Hepatocyte (in vitro differentiated cells): ENCODE data around the gene CRK. TPM values are rescaled to one million over a fixed set of nuclear protein-coding genes. Genes with fewer than 3 reads are reported as not detected.

ENCODE experiments used
- DNase-seq: peaks from one replicate; pipeline ENCODE4 v3.0.0-alpha.2; 2016; ENCODE audit warnings: low spot score
- H2AFZ ChIP-seq: fragments of 200-600 bp; sonication (generic); 2 replicates; pipeline ENCODE4 v1.6.0; 2016; ENCODE audit warnings: antibody characterized with exemption, mild to moderate bottlenecking
- H3K27ac ChIP-seq: fragments of 200-600 bp; sonication (generic); 2 replicates; pipeline ENCODE4 v1.5.1; 2016; ENCODE audit warnings: mild to moderate bottlenecking
- H3K27me3 ChIP-seq: fragments of 200-600 bp; sonication (generic); 2 replicates; pipeline ENCODE4 v1.6.1; 2016
- H3K36me3 ChIP-seq: fragments of 200-600 bp; sonication (generic); replicated peaks from 2 replicates; pipeline ENCODE4 v1.5.1; 2016; ENCODE audit warnings: low read depth; ENCODE audit not compliant: insufficient read depth
- H3K4me1 ChIP-seq: fragments of 200-600 bp; sonication (generic); 2 replicates; pipeline ENCODE4 v1.5.1; 2016; ENCODE audit warnings: mild to moderate bottlenecking, moderate library complexity; ENCODE audit not compliant: insufficient read depth
- H3K4me2 ChIP-seq: fragments of 200-600 bp; sonication (generic); 2 replicates; pipeline ENCODE4 v1.6.0; 2016
- H3K4me3 ChIP-seq: fragments of 200-600 bp; sonication (generic); 2 replicates; pipeline ENCODE4 v1.5.1; 2016; ENCODE audit warnings: mild to moderate bottlenecking
- H3K79me2 ChIP-seq: fragments of 200-600 bp; sonication (generic); 2 replicates; pipeline ENCODE4 v1.6.0; 2017; ENCODE audit warnings: mild to moderate bottlenecking
- H3K9me2 ChIP-seq: fragments of 200-600 bp; sonication (generic); replicated peaks from 2 replicates; pipeline ENCODE4 v1.6.0; 2017; ENCODE audit warnings: mild to moderate bottlenecking; ENCODE audit not compliant: insufficient read depth
- H3K9me3 ChIP-seq: fragments of 200-600 bp; sonication (generic); 2 replicates; pipeline ENCODE4 v1.5.1; 2016; ENCODE audit warnings: low read depth, mild to moderate bottlenecking
- H4K20me1 ChIP-seq: fragments of 200-600 bp; sonication (generic); 2 replicates; pipeline ENCODE4 v1.6.0; 2016; ENCODE audit warnings: mild to moderate bottlenecking; ENCODE audit not compliant: insufficient read depth, poor library complexity, severe bottlenecking
- EZH2 ChIP-seq: fragments of 200-600 bp; sonication (generic); IDR thresholded peaks from 2 replicates; pipeline ENCODE4 v1.6.1; 2016; ENCODE audit warnings: antibody characterized with exemption, mild to moderate bottlenecking, borderline replicate concordance
- EZH2phosphoT487 ChIP-seq: fragments of 200-600 bp; sonication (generic); IDR thresholded peaks from one replicate; pipeline ENCODE4 v1.6.1; 2018; ENCODE audit warnings: antibody characterized with exemption, mild to moderate bottlenecking, low read depth, moderate library complexity; ENCODE audit not compliant: unreplicated experiment, severe bottlenecking
- WGBS: methylation state at CpG from one replicate; pipeline ENCODE4 v1.1.6; 2016; ENCODE audit warnings: low lambda C conversion rate; ENCODE audit errors: missing lambda C conversion rate; 5-methylcytosine and 5-hydroxymethylcytosine counted together
- polyA plus RNA-seq: library from polyadenylated mRNA; unstranded; fragments of >200 nt; fragmentation: Nextera tagmentation; extraction: Ambion mirVana; gene quantifications from 2 replicates; pipeline ENCODE4 v1.2.1, GENCODE V29; 2016
- total RNA-seq: library from RNA; depleted of rRNA; stranded (reverse); fragments of >200 nt; gene quantifications from 2 replicates; pipeline ENCODE4 v1.2.3, GENCODE V29; 2014
- TF ChIP-seq, protein P1 (sequence below): fragments of 200-600 bp; sonication (generic); IDR thresholded peaks from 2 replicates; pipeline ENCODE4 v1.5.1; 2016; ENCODE audit warnings: antibody characterized with exemption, mild to moderate bottlenecking; ENCODE audit not compliant: poor library complexity

The CRK gene
- total and polyA plus RNA-seq, 2 experiments from 2014 or later = 66.5 to 72.1 TPM

DNA sequence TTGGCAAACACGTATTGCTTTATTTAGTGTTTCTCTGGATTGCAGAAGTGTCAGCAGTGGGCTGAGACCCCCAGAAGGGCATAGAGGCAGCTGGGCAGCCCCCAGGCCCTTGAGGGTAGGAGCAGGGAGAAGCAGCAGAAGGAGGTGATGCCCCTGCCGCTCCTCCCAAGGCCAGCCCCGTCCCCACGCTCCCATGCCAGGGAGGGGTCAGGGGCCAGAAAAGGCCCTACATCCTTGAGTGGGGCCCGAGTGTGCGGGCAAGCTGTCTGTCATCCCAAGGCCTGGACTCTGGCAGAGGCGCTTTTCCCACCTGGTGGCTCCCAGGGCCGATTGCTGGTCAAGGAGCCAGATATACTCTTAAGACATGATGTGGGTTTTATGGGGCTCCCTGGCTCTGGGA is 8.2 kb upstream of the CRK start:
- Histone ChIP-seq H3K9me3 (no peaks in the 10 kb centered on the region), H3K79me2 (no peaks in the 10 kb centered on the region)

DNA sequence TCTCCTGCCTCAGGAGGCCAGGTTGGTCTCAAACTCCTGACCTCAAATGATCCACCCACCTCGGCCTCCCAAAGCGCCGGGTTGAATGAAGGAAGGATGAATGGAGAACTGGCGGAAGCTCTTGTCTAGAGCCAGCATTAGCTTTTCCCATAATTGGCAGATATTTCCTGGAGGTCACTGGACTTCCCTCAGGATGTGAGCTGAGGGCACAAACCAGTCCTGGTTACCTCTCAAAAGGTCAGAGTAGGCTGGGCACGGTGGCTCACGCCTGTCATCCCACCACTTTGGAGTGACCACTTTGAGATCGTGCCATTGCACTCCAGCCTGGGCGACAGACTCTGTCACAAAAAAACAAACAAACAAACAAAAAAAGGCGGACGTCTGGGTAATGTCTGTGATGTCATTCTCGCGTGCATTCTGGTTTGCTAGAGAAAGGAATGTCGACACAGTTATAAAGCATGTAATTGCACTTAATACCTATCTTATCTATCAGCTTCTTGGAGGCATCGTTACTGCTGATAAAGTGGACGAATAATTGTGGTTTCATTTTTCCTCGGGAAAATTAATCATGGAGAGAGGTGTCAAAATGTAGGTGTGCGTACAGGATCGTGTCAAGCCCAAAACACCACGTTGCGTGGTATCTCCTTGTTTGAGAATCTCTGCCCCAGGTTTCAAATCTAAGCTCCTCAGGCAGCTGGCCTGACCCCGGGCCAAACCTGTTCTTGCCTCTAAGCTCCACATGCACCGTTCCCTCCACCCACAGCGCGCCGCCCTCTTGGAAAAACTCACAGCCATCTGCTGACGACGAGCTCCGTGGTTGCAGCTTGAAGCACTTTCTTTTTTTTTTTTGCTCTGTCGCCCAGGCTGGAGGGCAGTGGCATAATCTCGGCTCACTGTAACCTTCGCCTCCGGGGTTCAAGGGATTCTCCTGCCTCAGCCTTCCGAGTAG is 6.4 kb upstream of the CRK start:
- Histone ChIP-seq H3K4me1 (no peaks in the 10 kb centered on the region), H3K27ac (no peak overlapping the region), H3K4me3 (no peak overlapping the region), H3K27me3 (no peaks in the 10 kb centered on the region), H4K20me1 (no peaks in the 10 kb centered on the region), H3K79me2 (no peaks in the 10 kb centered on the region), H2AFZ (no peak overlapping the region), H3K9me3 (no peaks in the 10 kb centered on the region), H3K9me2 (no peaks in the 10 kb centered on the region), H3K4me2 (no peak overlapping the region), H3K36me3 (no peaks in the 10 kb centered on the region)
- no peak for TF ChIP-seq EZH2
- WGBS = 85% methylated on average over 33 of the region's 33 CpGs
- DNase-seq = no peak

More for the DNA sequence above, 8.2 kb upstream of the CRK start:
- Histone ChIP-seq H2AFZ (no peak overlapping the region), H4K20me1 (no peaks in the 10 kb centered on the region), H3K27me3 (no peaks in the 10 kb centered on the region), H3K4me1 (no peaks in the 10 kb centered on the region), H3K9me2 (no peaks in the 10 kb centered on the region), H3K27ac (no peak overlapping the region), H3K4me3 (no peak overlapping the region), H3K4me2 (no peak overlapping the region), H3K36me3 (no peaks in the 10 kb centered on the region)
- DNase-seq = no peak
- WGBS = 99% methylated on average over 8 of the region's 8 CpGs
- TF ChIP-seq, protein P1, sequence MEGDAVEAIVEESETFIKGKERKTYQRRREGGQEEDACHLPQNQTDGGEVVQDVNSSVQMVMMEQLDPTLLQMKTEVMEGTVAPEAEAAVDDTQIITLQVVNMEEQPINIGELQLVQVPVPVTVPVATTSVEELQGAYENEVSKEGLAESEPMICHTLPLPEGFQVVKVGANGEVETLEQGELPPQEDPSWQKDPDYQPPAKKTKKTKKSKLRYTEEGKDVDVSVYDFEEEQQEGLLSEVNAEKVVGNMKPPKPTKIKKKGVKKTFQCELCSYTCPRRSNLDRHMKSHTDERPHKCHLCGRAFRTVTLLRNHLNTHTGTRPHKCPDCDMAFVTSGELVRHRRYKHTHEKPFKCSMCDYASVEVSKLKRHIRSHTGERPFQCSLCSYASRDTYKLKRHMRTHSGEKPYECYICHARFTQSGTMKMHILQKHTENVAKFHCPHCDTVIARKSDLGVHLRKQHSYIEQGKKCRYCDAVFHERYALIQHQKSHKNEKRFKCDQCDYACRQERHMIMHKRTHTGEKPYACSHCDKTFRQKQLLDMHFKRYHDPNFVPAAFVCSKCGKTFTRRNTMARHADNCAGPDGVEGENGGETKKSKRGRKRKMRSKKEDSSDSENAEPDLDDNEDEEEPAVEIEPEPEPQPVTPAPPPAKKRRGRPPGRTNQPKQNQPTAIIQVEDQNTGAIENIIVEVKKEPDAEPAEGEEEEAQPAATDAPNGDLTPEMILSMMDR = no peak
- TF ChIP-seq EZH2 (no peak), EZH2phosphoT487 (no peak)

DNA sequence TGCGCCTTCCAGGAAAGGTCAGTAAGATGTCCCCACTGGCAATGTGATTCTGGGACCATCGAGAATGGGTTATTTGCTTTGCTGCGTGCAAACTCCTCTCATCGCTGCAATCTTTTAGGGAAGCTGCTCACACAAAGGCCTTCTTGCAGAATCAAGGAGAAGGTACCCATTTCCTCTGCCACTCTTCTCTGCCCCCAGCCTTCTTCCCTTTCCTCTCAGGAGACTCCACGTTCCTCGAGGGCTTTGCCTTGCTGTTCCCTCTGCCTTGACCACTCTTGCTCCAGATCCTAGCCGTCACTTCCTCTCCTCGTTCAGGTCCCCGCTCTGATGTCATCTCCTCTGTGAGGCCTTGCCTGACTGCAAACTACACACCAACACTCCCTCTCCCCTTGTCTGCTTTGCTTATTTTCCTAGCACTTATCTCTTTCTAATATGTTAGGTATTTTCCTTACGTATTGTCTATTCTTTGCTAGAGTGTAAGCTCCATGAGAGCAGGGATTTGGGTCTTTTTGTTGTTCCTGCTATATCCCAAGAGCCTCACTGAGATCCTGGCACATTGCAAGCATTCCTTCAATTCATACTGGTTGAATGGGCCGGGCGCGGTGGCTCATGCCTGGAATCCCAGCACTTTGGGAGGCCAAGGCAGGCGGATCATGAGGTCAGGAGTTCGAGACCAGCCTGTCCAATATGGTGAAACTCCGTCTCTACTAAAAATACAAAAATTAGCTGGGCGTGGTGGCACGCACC is 5.3 kb upstream of the CRK start:
- TF ChIP-seq, protein P1 = no peak
- TF ChIP-seq EZH2phosphoT487 = no peak
- TF ChIP-seq EZH2 = no peak

DNA sequence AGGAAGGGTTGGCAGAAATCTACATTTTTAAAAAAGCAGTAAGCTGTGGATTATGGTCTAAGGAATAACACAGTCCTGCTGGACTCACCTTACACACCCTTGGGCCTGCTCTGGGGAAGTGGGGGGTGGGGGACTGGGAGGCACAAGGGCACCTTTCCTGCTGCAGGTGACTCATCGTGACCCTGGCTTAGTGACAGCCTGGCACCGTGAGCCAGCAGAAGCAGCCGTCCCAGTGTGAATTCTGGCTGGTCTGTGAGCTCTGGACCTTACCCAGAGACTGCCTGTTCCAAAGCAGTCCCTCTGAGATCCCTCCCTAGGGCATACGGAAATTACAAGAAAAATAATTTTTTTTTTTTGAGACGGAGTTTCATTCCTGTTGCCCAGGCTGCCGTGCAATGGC is 4.2 kb upstream of the CRK start:
- TF ChIP-seq EZH2 = no peak
- no peak for TF ChIP-seq EZH2phosphoT487
- TF ChIP-seq, protein P1 = no peak
- H3K4me3 ChIP-seq = no peak overlapping the region
- 73% methylated on average over 6 of the region's 6 CpGs for WGBS
- H3K4me2 ChIP-seq = no peak overlapping the region
- DNase-seq = peak; percentile 73
- no peaks in the 10 kb centered on the region for H3K4me1 ChIP-seq
- H4K20me1 ChIP-seq = no peaks in the 10 kb centered on the region
- no peaks in the 10 kb centered on the region for H3K27me3 ChIP-seq
- H2AFZ ChIP-seq = no peak overlapping the region
- H3K9me2 ChIP-seq = no peaks in the 10 kb centered on the region
- no peaks in the 10 kb centered on the region for H3K9me3 ChIP-seq
- peaks cover 6% of the 10 kb centered on the region for H3K79me2 ChIP-seq
- H3K36me3 ChIP-seq = no peaks in the 10 kb centered on the region
- H3K27ac ChIP-seq = no peak overlapping the region

More for the DNA sequence above, 5.3 kb upstream of the CRK start:
- Histone ChIP-seq H4K20me1 (no peaks in the 10 kb centered on the region), H3K4me2 (no peak overlapping the region), H3K4me3 (no peak overlapping the region), H3K9me3 (no peaks in the 10 kb centered on the region), H3K79me2 (no peaks in the 10 kb centered on the region), H3K27me3 (no peaks in the 10 kb centered on the region), H2AFZ (no peak overlapping the region), H3K9me2 (no peaks in the 10 kb centered on the region), H3K4me1 (no peaks in the 10 kb centered on the region), H3K27ac (no peak overlapping the region), H3K36me3 (no peaks in the 10 kb centered on the region)
- DNase-seq = no peak
- WGBS = 97% methylated on average over 18 of the region's 18 CpGs
